Epidermal melanocyte (primary cell): Measurements from ENCODE around the gene SRGAP3.
A peak's percentile ranks its signal among the peaks of the same experiment; 100 is the strongest.
"Not testable (repeated sequence)": the region's sequence is repeated elsewhere in the genome, so short reads cannot be mapped to it uniquely, and the experiment has no call there.

Experiments
- DNase-seq: peaks from one replicate; pipeline ENCODE4 v3.0.0; 2011; ENCODE audit warnings: low spot score; ENCODE audit not compliant: insufficient read length

Gene SRGAP3

GRCh38 chr3:9088441-9089353 is 160.7 kb downstream of the SRGAP3 start:
- DNase-seq, result no peak

- no peak for DNase-seq
Observed at GRCh38 chr3:9087831-9088413, 161.5 kb downstream of the SRGAP3 start.

- not testable (repeated sequence) for DNase-seq
Observed at GRCh38 chr3:9085428-9085827, 164.0 kb downstream of the SRGAP3 start.

GRCh38 chr3:9081184-9081818 is 168.1 kb downstream of the SRGAP3 start:
- DNase-seq, result no peak

GRCh38 chr3:9080163-9080562 is 169.3 kb downstream of the SRGAP3 start:
- DNase-seq, result no peak

- DNase-seq, result no peak
Observed at GRCh38 chr3:9079676-9080075, 169.8 kb downstream of the SRGAP3 start.

- DNase-seq, result no peak
Observed at GRCh38 chr3:9078561-9079240, 170.7 kb downstream of the SRGAP3 start.

- no peak for DNase-seq
Observed at GRCh38 chr3:9077029-9077428, 172.4 kb downstream of the SRGAP3 start.

GRCh38 chr3:9075762-9076161 is 173.7 kb downstream of the SRGAP3 start:
- DNase-seq, result no peak

- no peak for DNase-seq
Observed at GRCh38 chr3:9074079-9074478, 175.4 kb downstream of the SRGAP3 start.

GRCh38 chr3:9072667-9073009 is 176.8 kb downstream of the SRGAP3 start:
- DNase-seq, result no peak

- DNase-seq, result no peak
Observed at GRCh38 chr3:9071936-9072666, 177.3 kb downstream of the SRGAP3 start.

- no peak for DNase-seq
Observed at GRCh38 chr3:9070961-9071360, 178.5 kb downstream of the SRGAP3 start.

GRCh38 chr3:9069971-9070370 is 179.5 kb downstream of the SRGAP3 start:
- no peak for DNase-seq

- no peak for DNase-seq
Observed at GRCh38 chr3:9068051-9068450, 181.4 kb downstream of the SRGAP3 start.

GRCh38 chr3:9067352-9067975 is 182.0 kb downstream of the SRGAP3 start:
- peak; percentile 50 for DNase-seq

- DNase-seq, result no peak
Observed at GRCh38 chr3:9066775-9067174, 182.7 kb downstream of the SRGAP3 start.

GRCh38 chr3:9066141-9066540 is 183.3 kb downstream of the SRGAP3 start:
- no peak for DNase-seq

- no peak for DNase-seq
Observed at GRCh38 chr3:9064850-9065249, 184.6 kb downstream of the SRGAP3 start.

- DNase-seq, result no peak
Observed at GRCh38 chr3:9064251-9064650, 185.2 kb downstream of the SRGAP3 start.

GRCh38 chr3:9062570-9062969 is 186.9 kb downstream of the SRGAP3 start:
- DNase-seq, result no peak
